ENCODE results near the gene TOMM20.

DNA sequence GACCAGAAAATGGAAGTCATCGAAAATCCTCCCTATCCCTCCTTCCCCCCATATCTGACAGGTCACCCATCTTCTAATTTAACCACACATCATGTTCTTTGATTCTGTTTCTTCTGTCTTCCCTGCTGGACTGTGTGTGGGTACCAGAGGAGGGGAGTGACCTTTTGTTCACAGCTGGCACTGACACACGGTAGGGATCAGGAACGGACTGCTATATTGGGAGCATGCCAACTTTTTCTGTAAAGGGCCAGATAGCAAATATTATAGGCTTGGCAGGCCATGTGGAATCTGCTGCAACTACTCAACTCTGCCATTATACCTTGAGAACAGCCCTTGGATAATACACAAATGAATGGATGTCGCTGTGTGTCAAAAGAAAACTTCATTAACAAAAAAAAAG is 7.5 kb upstream of the TOMM20 start:
- TF ChIP-seq, protein P1, sequence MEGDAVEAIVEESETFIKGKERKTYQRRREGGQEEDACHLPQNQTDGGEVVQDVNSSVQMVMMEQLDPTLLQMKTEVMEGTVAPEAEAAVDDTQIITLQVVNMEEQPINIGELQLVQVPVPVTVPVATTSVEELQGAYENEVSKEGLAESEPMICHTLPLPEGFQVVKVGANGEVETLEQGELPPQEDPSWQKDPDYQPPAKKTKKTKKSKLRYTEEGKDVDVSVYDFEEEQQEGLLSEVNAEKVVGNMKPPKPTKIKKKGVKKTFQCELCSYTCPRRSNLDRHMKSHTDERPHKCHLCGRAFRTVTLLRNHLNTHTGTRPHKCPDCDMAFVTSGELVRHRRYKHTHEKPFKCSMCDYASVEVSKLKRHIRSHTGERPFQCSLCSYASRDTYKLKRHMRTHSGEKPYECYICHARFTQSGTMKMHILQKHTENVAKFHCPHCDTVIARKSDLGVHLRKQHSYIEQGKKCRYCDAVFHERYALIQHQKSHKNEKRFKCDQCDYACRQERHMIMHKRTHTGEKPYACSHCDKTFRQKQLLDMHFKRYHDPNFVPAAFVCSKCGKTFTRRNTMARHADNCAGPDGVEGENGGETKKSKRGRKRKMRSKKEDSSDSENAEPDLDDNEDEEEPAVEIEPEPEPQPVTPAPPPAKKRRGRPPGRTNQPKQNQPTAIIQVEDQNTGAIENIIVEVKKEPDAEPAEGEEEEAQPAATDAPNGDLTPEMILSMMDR (IDR thresholded peaks at IDR 0.05), result no peak
- TF ChIP-seq EP300 (IDR thresholded peaks at IDR 0.05), result no peak
- TF ChIP-seq POLR2A (IDR thresholded peaks at IDR 0.05), result no peak
